WTC11 (cell line): ENCODE measurements around the gene PARS2. TPM values are rescaled to one million over a fixed set of nuclear protein-coding genes. Genes with fewer than 3 reads are reported as not detected.
A peak's percentile ranks its signal among the peaks of the same experiment; 100 is the strongest.

ENCODE experiments used
- ATAC-seq: fragments of 200-7000 bp; cut with Tn5 transposase; 2 replicates; pipeline ENCODE4 v1.10.0; 2021; ENCODE audit warnings: mild to moderate bottlenecking, moderate library complexity
- CTCF ChIA-PET: fragments of 300-600 bp; sonication (Branson Sonifier 250); formaldehyde crosslinking; loops from one replicate; lab custom pipeline; 2021; ENCODE audit warnings: antibody characterized with exemption; lab: Charles Lee
- POLR2A ChIA-PET: fragments of 350-600 bp; sonication (Branson Sonifier 250); formaldehyde crosslinking; loops from one replicate; lab custom pipeline; 2021; ENCODE audit warnings: antibody characterized with exemption; lab: Charles Lee
- DNase-seq: peaks from one replicate; pipeline ENCODE4 v3.0.0; 2021; ENCODE audit warnings: low spot score
- H3K27ac Mint-ChIP-seq: 2 replicates; pipeline ENCODE4 v1.8.0; 2021; ENCODE audit warnings: mixed read lengths
- H3K27me3 Mint-ChIP-seq: 2 replicates; pipeline ENCODE4 v1.8.0; 2021; ENCODE audit warnings: low read depth, mild to moderate bottlenecking, moderate library complexity, mixed read lengths
- H3K36me3 Mint-ChIP-seq: 2 replicates; pipeline ENCODE4 v1.8.0; 2021; ENCODE audit warnings: mixed read lengths
- H3K4me1 Mint-ChIP-seq: 2 replicates; pipeline ENCODE4 v1.8.0; 2022; ENCODE audit warnings: mixed read lengths
- H3K4me3 Mint-ChIP-seq: 2 replicates; pipeline ENCODE4 v1.8.0; 2021; ENCODE audit warnings: mild to moderate bottlenecking, moderate library complexity, mixed read lengths
- H3K9me3 Mint-ChIP-seq: 2 replicates; pipeline ENCODE4 v1.8.0; 2021; ENCODE audit warnings: mixed read lengths
- AR ChIP-seq: fragments of 250-450 bp; sonication (Bioruptor Pico); IDR thresholded peaks from 2 replicates; pipeline ENCODE4 v1.9.0; 2021; ENCODE audit warnings: mild to moderate bottlenecking
- CDX4 ChIP-seq: fragments of 250-450 bp; sonication (Bioruptor Pico); IDR thresholded peaks from 2 replicates; pipeline ENCODE4 v1.9.0; 2021; ENCODE audit warnings: moderate library complexity, mild to moderate bottlenecking, inconsistent platforms, borderline replicate concordance
- E2F1 ChIP-seq: sonication (generic); formaldehyde crosslinking; IDR thresholded peaks from 2 replicates; pipeline ENCODE4 v1.8.0; 2022; ENCODE audit warnings: mild to moderate bottlenecking, missing genetic modification reagents
- ETV6 ChIP-seq: sonication (generic); formaldehyde crosslinking; IDR thresholded peaks from 2 replicates; pipeline ENCODE4 v1.8.1; 2022; ENCODE audit warnings: mild to moderate bottlenecking, missing genetic modification reagents
- HMGA2 ChIP-seq: fragments of 250-450 bp; sonication (Bioruptor Pico); IDR thresholded peaks from 2 replicates; pipeline ENCODE4 v1.4.0; 2021; ENCODE audit warnings: mild to moderate bottlenecking, moderate library complexity
- JUN ChIP-seq: sonication (generic); formaldehyde crosslinking; IDR thresholded peaks from 2 replicates; pipeline ENCODE4 v1.8.0; 2023; ENCODE audit warnings: mild to moderate bottlenecking, missing genetic modification reagents
- MYBL2 ChIP-seq: sonication (generic); formaldehyde crosslinking; IDR thresholded peaks from 2 replicates; pipeline ENCODE4 v1.8.1; 2023; ENCODE audit warnings: mild to moderate bottlenecking, moderate library complexity, missing genetic modification reagents
- OVOL2 ChIP-seq: fragments of 250-450 bp; sonication (Bioruptor Pico); IDR thresholded peaks from 2 replicates; pipeline ENCODE4 v1.9.0; 2021; ENCODE audit warnings: mild to moderate bottlenecking, borderline replicate concordance
- TCF7 ChIP-seq: sonication (generic); formaldehyde crosslinking; IDR thresholded peaks from 2 replicates; pipeline ENCODE4 v1.8.0; 2022; ENCODE audit warnings: mild to moderate bottlenecking, low read depth, missing genetic modification reagents, moderate library complexity
- TEAD1 ChIP-seq: sonication (generic); formaldehyde crosslinking; IDR thresholded peaks from 2 replicates; pipeline ENCODE4 v1.8.0; 2022; ENCODE audit warnings: mild to moderate bottlenecking, missing genetic modification reagents
- TEAD4 ChIP-seq: sonication (generic); formaldehyde crosslinking; IDR thresholded peaks from 2 replicates; pipeline ENCODE4 v1.8.0; 2022; ENCODE audit warnings: mild to moderate bottlenecking, missing genetic modification reagents
- ZBTB21 ChIP-seq: sonication (generic); formaldehyde crosslinking; IDR thresholded peaks from 2 replicates; pipeline ENCODE4 v1.8.1; 2023; ENCODE audit warnings: mild to moderate bottlenecking, missing genetic modification reagents, borderline replicate concordance
- ZNF138 ChIP-seq: sonication (generic); formaldehyde crosslinking; conservative IDR thresholded peaks from 2 replicates; pipeline ENCODE4 v1.8.1; 2022; ENCODE audit warnings: mild to moderate bottlenecking, moderate library complexity, missing genetic modification reagents
- ZNF219 ChIP-seq: sonication (generic); formaldehyde crosslinking; IDR thresholded peaks from 2 replicates; pipeline ENCODE4 v1.8.0; 2023; ENCODE audit warnings: missing genetic modification reagents, mild to moderate bottlenecking, borderline replicate concordance
- ZNF232 ChIP-seq: sonication (generic); formaldehyde crosslinking; IDR thresholded peaks from 2 replicates; pipeline ENCODE4 v1.8.0; 2022; ENCODE audit warnings: mild to moderate bottlenecking, missing genetic modification reagents
- ZNF396 ChIP-seq: fragments of 250-450 bp; sonication (Bioruptor Pico); IDR thresholded peaks from 2 replicates; pipeline ENCODE4 v1.8.0; 2021; ENCODE audit warnings: mild to moderate bottlenecking, moderate library complexity, borderline replicate concordance
- ZNF416 ChIP-seq: fragments of 250-450 bp; sonication (Bioruptor Pico); IDR thresholded peaks from 2 replicates; pipeline ENCODE4 v1.9.0; 2021; ENCODE audit warnings: mild to moderate bottlenecking, inconsistent platforms
- ZNF423 ChIP-seq: fragments of 250-450 bp; sonication (Bioruptor Pico); IDR thresholded peaks from 2 replicates; pipeline ENCODE4 v2.1.2; 2022; ENCODE audit warnings: mild to moderate bottlenecking, moderate library complexity
- total RNA-seq: library from RNA; stranded (reverse); gene quantifications from 3 replicates; pipeline ENCODE4 v1.2.3, GENCODE V29; 2021
- TF ChIP-seq, protein P1 (sequence below): sonication (generic); formaldehyde crosslinking; IDR thresholded peaks from 2 replicates; pipeline ENCODE4 v1.8.1; 2023; ENCODE audit warnings: mild to moderate bottlenecking, moderate library complexity, missing genetic modification reagents
- TF ChIP-seq, protein P2 (sequence below): sonication (generic); formaldehyde crosslinking; IDR thresholded peaks from 2 replicates; pipeline ENCODE4 v1.8.0; 2023; ENCODE audit warnings: missing genetic modification reagents, mild to moderate bottlenecking, borderline replicate concordance

PARS2 gene
- total RNA-seq, 1 experiment from 2014 or later: 11.5 TPM

DNA sequence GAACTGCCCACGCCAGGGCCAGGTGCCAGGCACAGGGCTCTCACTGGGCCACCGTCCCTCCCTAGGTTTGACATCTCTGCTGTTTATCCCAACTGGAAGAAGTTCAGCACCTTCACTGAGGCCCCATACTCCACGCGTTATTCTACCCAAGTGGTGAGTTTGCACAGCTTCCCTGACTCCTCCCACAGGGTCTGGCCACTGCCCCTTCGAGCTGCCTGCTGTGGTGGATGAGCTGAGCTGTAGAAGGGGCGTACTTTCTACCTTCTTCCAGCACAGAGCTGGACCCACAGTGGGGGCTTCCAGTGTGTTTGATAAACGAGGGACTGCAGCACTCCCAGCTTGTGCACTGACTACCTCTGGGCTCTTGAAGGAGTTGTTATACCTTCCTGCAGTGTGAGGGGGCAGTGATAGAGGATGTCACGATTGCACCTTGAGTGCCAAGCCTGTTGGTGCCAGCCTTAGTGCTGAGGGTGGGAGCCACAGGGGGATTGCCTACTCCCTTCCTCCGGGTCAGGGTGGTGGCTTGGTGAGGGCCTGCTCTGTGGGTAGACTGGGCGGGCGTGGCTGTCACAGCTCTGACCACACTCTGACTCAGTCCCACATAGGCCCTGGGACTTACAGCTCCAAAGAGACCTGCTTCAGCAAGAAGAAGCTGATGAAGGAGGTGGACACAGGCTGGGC is 42.7 kb upstream of the PARS2 start:
- ChIA-PET CTCF (interaction anchor here (0.7 to 1.7 kb wide), 4 partner anchors 15 to 308 kb away, joined by 3 to 7 read pairs (median 4); no protein-coding TSS in a partner anchor), POLR2A (no interaction called here)
- no peaks in the 10 kb centered on the region for H3K9me3 Mint-ChIP-seq
- peaks cover 5% of the 10 kb centered on the region for H3K27me3 Mint-ChIP-seq
- TF ChIP-seq ZBTB21 (CRISPR knock-in tag) (no peak), ZNF219 (CRISPR knock-in tag) (no peak), HMGA2 (CRISPR knock-in tag) (no peak), ZNF396 (no peak), ZNF232 (CRISPR knock-in tag) (no peak), ETV6 (no peak), CDX4 (no peak), ZNF416 (CRISPR knock-in tag) (no peak), TCF7 (CRISPR knock-in tag) (no peak), E2F1 (CRISPR knock-in tag) (no peak), OVOL2 (CRISPR knock-in tag) (no peak), ZNF138 (CRISPR knock-in tag) (no peak), JUN (CRISPR knock-in tag) (no peak), TEAD4 (CRISPR knock-in tag) (no peak), AR (CRISPR knock-in tag) (no peak), ZNF423 (no peak), MYBL2 (CRISPR knock-in tag) (no peak), TEAD1 (CRISPR knock-in tag) (no peak)
- TF ChIP-seq, protein P1, sequence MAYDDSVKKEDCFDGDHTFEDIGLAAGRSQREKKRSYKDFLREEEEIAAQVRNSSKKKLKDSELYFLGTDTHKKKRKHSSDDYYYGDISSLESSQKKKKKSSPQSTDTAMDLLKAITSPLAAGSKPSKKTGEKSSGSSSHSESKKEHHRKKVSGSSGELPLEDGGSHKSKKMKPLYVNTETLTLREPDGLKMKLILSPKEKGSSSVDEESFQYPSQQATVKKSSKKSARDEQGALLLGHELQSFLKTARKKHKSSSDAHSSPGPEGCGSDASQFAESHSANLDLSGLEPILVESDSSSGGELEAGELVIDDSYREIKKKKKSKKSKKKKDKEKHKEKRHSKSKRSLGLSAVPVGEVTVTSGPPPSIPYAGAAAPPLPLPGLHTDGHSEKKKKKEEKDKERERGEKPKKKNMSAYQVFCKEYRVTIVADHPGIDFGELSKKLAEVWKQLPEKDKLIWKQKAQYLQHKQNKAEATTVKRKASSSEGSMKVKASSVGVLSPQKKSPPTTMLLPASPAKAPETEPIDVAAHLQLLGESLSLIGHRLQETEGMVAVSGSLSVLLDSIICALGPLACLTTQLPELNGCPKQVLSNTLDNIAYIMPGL (CRISPR knock-in tag): no peak
- TF ChIP-seq, protein P2, sequence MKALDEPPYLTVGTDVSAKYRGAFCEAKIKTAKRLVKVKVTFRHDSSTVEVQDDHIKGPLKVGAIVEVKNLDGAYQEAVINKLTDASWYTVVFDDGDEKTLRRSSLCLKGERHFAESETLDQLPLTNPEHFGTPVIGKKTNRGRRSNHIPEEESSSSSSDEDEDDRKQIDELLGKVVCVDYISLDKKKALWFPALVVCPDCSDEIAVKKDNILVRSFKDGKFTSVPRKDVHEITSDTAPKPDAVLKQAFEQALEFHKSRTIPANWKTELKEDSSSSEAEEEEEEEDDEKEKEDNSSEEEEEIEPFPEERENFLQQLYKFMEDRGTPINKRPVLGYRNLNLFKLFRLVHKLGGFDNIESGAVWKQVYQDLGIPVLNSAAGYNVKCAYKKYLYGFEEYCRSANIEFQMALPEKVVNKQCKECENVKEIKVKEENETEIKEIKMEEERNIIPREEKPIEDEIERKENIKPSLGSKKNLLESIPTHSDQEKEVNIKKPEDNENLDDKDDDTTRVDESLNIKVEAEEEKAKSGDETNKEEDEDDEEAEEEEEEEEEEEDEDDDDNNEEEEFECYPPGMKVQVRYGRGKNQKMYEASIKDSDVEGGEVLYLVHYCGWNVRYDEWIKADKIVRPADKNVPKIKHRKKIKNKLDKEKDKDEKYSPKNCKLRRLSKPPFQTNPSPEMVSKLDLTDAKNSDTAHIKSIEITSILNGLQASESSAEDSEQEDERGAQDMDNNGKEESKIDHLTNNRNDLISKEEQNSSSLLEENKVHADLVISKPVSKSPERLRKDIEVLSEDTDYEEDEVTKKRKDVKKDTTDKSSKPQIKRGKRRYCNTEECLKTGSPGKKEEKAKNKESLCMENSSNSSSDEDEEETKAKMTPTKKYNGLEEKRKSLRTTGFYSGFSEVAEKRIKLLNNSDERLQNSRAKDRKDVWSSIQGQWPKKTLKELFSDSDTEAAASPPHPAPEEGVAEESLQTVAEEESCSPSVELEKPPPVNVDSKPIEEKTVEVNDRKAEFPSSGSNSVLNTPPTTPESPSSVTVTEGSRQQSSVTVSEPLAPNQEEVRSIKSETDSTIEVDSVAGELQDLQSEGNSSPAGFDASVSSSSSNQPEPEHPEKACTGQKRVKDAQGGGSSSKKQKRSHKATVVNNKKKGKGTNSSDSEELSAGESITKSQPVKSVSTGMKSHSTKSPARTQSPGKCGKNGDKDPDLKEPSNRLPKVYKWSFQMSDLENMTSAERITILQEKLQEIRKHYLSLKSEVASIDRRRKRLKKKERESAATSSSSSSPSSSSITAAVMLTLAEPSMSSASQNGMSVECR (CRISPR knock-in tag): no peak
- ATAC-seq (0 out of 2 replicates have a peak, but pooled peaks have one; percentile 6), DNase-seq (no peak)
- no peaks in the 10 kb centered on the region for H3K36me3 Mint-ChIP-seq
- H3K4me3 Mint-ChIP-seq: no peak overlapping the region
- no peaks in the 10 kb centered on the region; the same call in 1 of the 2 replicates for H3K4me1 Mint-ChIP-seq
- no peak overlapping the region for H3K27ac Mint-ChIP-seq
